HepG2 (cell line): Measurements from ENCODE around the gene MLLT1. TPM values are rescaled to one million over a fixed set of nuclear protein-coding genes. Genes with fewer than 3 reads are reported as not detected.

Experiments used
- ATAC-seq: fragments of 200-7000 bp; cut with Tn5 transposase; 3 replicates; pipeline ENCODE4 v1.9.1; 2020; ENCODE audit warnings: mild to moderate bottlenecking, moderate library complexity
- BruUV-seq: library from RNA; stranded (reverse); fragments of 400-500 nt; replicated peaks from 2 replicates; lab custom pipeline; 2021; lab: Mats Ljungman, UMichigan
- CTCF ChIA-PET: fragments of 300-600 bp; formaldehyde crosslinking; extraction: SDS; loops from one replicate; lab custom pipeline; 2021; ENCODE audit warnings: low total read pairs, inconsistent platforms, low intra/inter-chr PET ratio; lab: Yijun Ruan, JAX
- POLR2A ChIA-PET: fragments of 350-600 bp; sonication (Branson Sonifier 250); formaldehyde crosslinking; loops from one replicate; lab custom pipeline; 2020; ENCODE audit warnings: antibody characterized with exemption, inconsistent platforms; lab: Yijun Ruan, JAX
- DNase-seq: peaks from one replicate; pipeline ENCODE4 v3.0.0-alpha.2; 2015; ENCODE audit warnings: low spot score
- FAIRE-seq: peaks from 3 replicates; lab custom pipeline; 2011; peaks lifted over from hg19 to GRCh38; lab: Jason Lieb, UNC
- H2AFZ ChIP-seq: one replicate; pipeline ENCODE4 v1.6.1; 2011; ENCODE audit warnings: low read length, inconsistent platforms
- H3K27ac ChIP-seq: fragments of 300-600 bp; 3 replicates; pipeline ENCODE4 v1.8.0; 2011; ENCODE audit warnings: mixed run types, mild to moderate bottlenecking, mixed read lengths, low read length, inconsistent platforms; ENCODE audit not compliant: insufficient read depth; ENCODE audit errors: extremely low read length
- H3K27me3 ChIP-seq, 2 experiments: fragments of 200-600 bp in 1 of 2; 2 replicates in 1 of 2; 3 replicates in 1 of 2; pipeline versions ENCODE4 v1.6.0 to v1.8.0; 2011; ENCODE audit warnings: low read length in 2 of 2, mild to moderate bottlenecking in 2 of 2, moderate library complexity in 2 of 2, inconsistent platforms in 1 of 2; ENCODE audit not compliant: insufficient read depth in 2 of 2, control insufficient read depth in 1 of 2
- H3K36me3 ChIP-seq, 2 experiments: fragments of 200-600 bp in 1 of 2; replicated peaks in 1 of 2; 2 replicates in 1 of 2; 3 replicates in 1 of 2; pipeline versions ENCODE4 v1.5.1 to v1.8.0; 2011; ENCODE audit warnings: low read length in 2 of 2, inconsistent platforms in 1 of 2; ENCODE audit not compliant: insufficient read depth in 2 of 2, control insufficient read depth in 1 of 2
- H3K4me1 ChIP-seq: 2 replicates; pipeline ENCODE4 v1.5.1; 2012; ENCODE audit warnings: low read length, inconsistent platforms; ENCODE audit not compliant: insufficient read depth
- H3K4me2 ChIP-seq: 2 replicates; pipeline ENCODE4 v1.6.0; 2011; ENCODE audit warnings: low read depth, low read length, inconsistent platforms
- H3K4me3 ChIP-seq, 3 experiments: fragments of 200-600 bp in 1 of 3; sonication (generic), shearing (Covaris generic) in 1 of 3; replicated peaks in 1 of 3; 2 replicates each; pipeline ENCODE4 v1.5.1; 2011 to 2016; ENCODE audit warnings: low read length in 3 of 3, inconsistent platforms in 2 of 3, low read depth in 2 of 3, mild to moderate bottlenecking in 2 of 3, control low read depth in 1 of 3, mixed read lengths in 1 of 3; ENCODE audit not compliant: insufficient read depth in 1 of 3
- H3K79me2 ChIP-seq: one replicate; pipeline ENCODE4 v1.6.1; 2011; ENCODE audit warnings: low read length, inconsistent platforms; ENCODE audit not compliant: insufficient read depth
- H3K9ac ChIP-seq: 2 replicates; pipeline ENCODE4 v1.6.0; 2011; ENCODE audit warnings: mild to moderate bottlenecking, low read depth, low read length, inconsistent platforms; ENCODE audit not compliant: insufficient read depth
- H3K9me3 ChIP-seq: 2 replicates; pipeline ENCODE4 v1.5.1; 2012; ENCODE audit warnings: mild to moderate bottlenecking, low read length
- H4K20me1 ChIP-seq: 2 replicates; pipeline ENCODE4 v1.6.0; 2011; ENCODE audit warnings: inconsistent platforms, mild to moderate bottlenecking, low read length, moderate library complexity; ENCODE audit not compliant: insufficient read depth
- BCL3 ChIP-seq: sonication (generic); formaldehyde crosslinking; IDR thresholded peaks from 2 replicates; pipeline ENCODE4 v1.5.1; 2020; ENCODE audit warnings: mild to moderate bottlenecking, missing genetic modification reagents, moderate library complexity
- EHMT2 ChIP-seq: fragments of 200-600 bp; sonication (generic); IDR thresholded peaks from 2 replicates; pipeline ENCODE4 v1.7.0; 2017; ENCODE audit warnings: antibody characterized with exemption, low read depth, low read length, borderline replicate concordance
- FOXO1 ChIP-seq: sonication (generic); formaldehyde crosslinking; IDR thresholded peaks from 2 replicates; pipeline ENCODE4 v1.4.0; 2020; ENCODE audit warnings: missing genetic modification reagents
- MAFG ChIP-seq: sonication (generic); formaldehyde crosslinking; IDR thresholded peaks from 2 replicates; pipeline ENCODE4 v1.5.1; 2020; ENCODE audit warnings: mild to moderate bottlenecking, missing genetic modification reagents
- POGK ChIP-seq: sonication (generic); formaldehyde crosslinking; conservative IDR thresholded peaks from 2 replicates; pipeline ENCODE4 v1.8.0; 2022; ENCODE audit warnings: mild to moderate bottlenecking, moderate library complexity, missing genetic modification reagents
- RAD51 ChIP-seq: fragments of 450-650 bp; IDR thresholded peaks from 2 replicates; pipeline ENCODE4 v1.6.1; 2016; ENCODE audit warnings: borderline replicate concordance
- RBFOX2 ChIP-seq: fragments of 200-400 bp; formaldehyde crosslinking; IDR thresholded peaks from 2 replicates; pipeline ENCODE4 v1.6.1; 2017; ENCODE audit warnings: low read depth, mild to moderate bottlenecking, low read length
- TP53 ChIP-seq: sonication (generic); formaldehyde crosslinking; conservative IDR thresholded peaks from 2 replicates; pipeline ENCODE4 v1.4.0; 2020; ENCODE audit warnings: missing genetic modification reagents
- TSC22D2 ChIP-seq: sonication (generic); formaldehyde crosslinking; IDR thresholded peaks from 2 replicates; pipeline ENCODE4 v1.5.1; 2020; ENCODE audit warnings: missing genetic modification reagents, mild to moderate bottlenecking, borderline replicate concordance
- YY1 ChIP-seq: IDR thresholded peaks from 2 replicates; pipeline ENCODE4 v1.6.1; 2011; ENCODE audit warnings: low read length, low read depth, moderate library complexity, mild to moderate bottlenecking; ENCODE audit not compliant: insufficient read depth, insufficient replicate concordance
- ZBTB2 ChIP-seq: sonication (generic); formaldehyde crosslinking; IDR thresholded peaks from 2 replicates; pipeline ENCODE4 v1.8.0; 2022; ENCODE audit warnings: low read depth, missing genetic modification reagents
- ZFP36L2 ChIP-seq: sonication (generic); formaldehyde crosslinking; IDR thresholded peaks from 2 replicates; pipeline ENCODE4 v1.4.0; 2020; ENCODE audit warnings: missing genetic modification reagents
- ZMYM4 ChIP-seq: sonication (generic); formaldehyde crosslinking; IDR thresholded peaks from 2 replicates; pipeline ENCODE4 v1.8.1; 2023; ENCODE audit warnings: mild to moderate bottlenecking, missing genetic modification reagents
- ZNF354B ChIP-seq: sonication (generic); formaldehyde crosslinking; IDR thresholded peaks from 2 replicates; pipeline ENCODE4 v1.8.0; 2022; ENCODE audit warnings: mild to moderate bottlenecking, missing genetic modification reagents
- ZNF577 ChIP-seq: sonication (generic); formaldehyde crosslinking; IDR thresholded peaks from 2 replicates; pipeline ENCODE4 v1.4.0; 2020; ENCODE audit warnings: mild to moderate bottlenecking, low read depth, missing genetic modification reagents, borderline replicate concordance
- ZNF879 ChIP-seq: sonication (generic); formaldehyde crosslinking; IDR thresholded peaks from 2 replicates; pipeline ENCODE4 v1.8.1; 2023; ENCODE audit warnings: missing genetic modification reagents
- WGBS: methylation state at CpG from one replicate; pipeline ENCODE4 v1.1.6; 2017; ENCODE audit warnings: low lambda C conversion rate; 5-methylcytosine and 5-hydroxymethylcytosine counted together
- in situ Hi-C: cut with HindIII; loops from 2 replicates; pipeline ENCODE4 v1.10.0; 2017; ENCODE audit warnings: low pct_unique_long_range_greater_than_20kb; ENCODE audit not compliant: extremely low pct_ligation_motif_present
- intact Hi-C: fragments of 100-400 bp; cut with micrococcal nuclease; formaldehyde crosslinking; loops from one replicate; pipeline ENCODE4 v1.10.0; 2022; ENCODE audit not compliant: unreplicated experiment
- polyA plus RNA-seq, 8 experiments: library from polyadenylated mRNA; depleted of rRNA in 3 of 8; stranded (reverse) in 7 of 8; unstranded in 1 of 8; fragments of >200 nt; fragmentation: Illumina TruSeq in 4 of 8; extraction: Trizol in 4 of 8; gene quantifications; 2 replicates each; pipeline versions ENCODE4 v1.2.1 to v1.2.3, GENCODE V29; 2011 to 2016; ENCODE audit warnings: low read depth in 4 of 8, missing spikeins in 1 of 8, mixed read lengths in 1 of 8; ENCODE audit not compliant: insufficient read depth in 1 of 8
- total RNA-seq, 5 experiments: library from RNA; depleted of rRNA; stranded (reverse); fragments of >200 nt; fragmentation: Illumina TruSeq; extraction: Trizol; gene quantifications; 2 replicates each; pipeline ENCODE4 v1.2.3, GENCODE V29; 2016; ENCODE audit warnings: low read depth in 1 of 5

The MLLT1 gene
- total and polyA plus RNA-seq, 2 of the 13 experiments (the other 11 are each of a cell fraction or from before 2014, with no cell fraction given): 11.7 to 12.2 TPM

- ChIA-PET CTCF (no interaction called here), POLR2A (no interaction called here)
- intact Hi-C loops: no loop called here
- DNase-seq (no peak), ATAC-seq (no peak), FAIRE-seq (no peak)
- Histone ChIP-seq H3K27ac (peak overlapping the region; percentile 31), H3K4me2 (no peak overlapping the region), H3K4me1 (peaks cover 46% of the 10 kb centered on the region), H3K9me3 (no peaks in the 10 kb centered on the region), H3K36me3 (peaks cover 21 to 49% of the 10 kb centered on the region in 2 experiments), H3K4me3 (no peak overlapping the region), H3K27me3 (no peaks in the 10 kb centered on the region), H3K79me2 (peaks cover 38% of the 10 kb centered on the region), H2AFZ (no peak overlapping the region), H3K9ac (no peak overlapping the region), H4K20me1 (peaks cover 4% of the 10 kb centered on the region; the same call in 1 of the 2 replicates)
- TF ChIP-seq ZBTB2 (CRISPR knock-in tag) (no peak), MAFG (CRISPR knock-in tag) (no peak), ZNF354B (CRISPR knock-in tag) (no peak), BCL3 (CRISPR knock-in tag) (no peak), EHMT2 (no peak), ZNF577 (CRISPR knock-in tag) (no peak), ZFP36L2 (CRISPR knock-in tag) (no peak), RAD51 (no peak), RBFOX2 (no peak), TSC22D2 (no peak), FOXO1 (CRISPR knock-in tag) (no peak), ZNF879 (no peak), POGK (CRISPR knock-in tag) (no peak), YY1 (no peak), ZMYM4 (no peak), TP53 (CRISPR knock-in tag) (no peak)
- BruUV-seq: no TSS peak
- WGBS: over 99% methylated on average over 4 of the region's 4 CpGs
- in situ Hi-C loops: no loop called here
These were observed 11.4 kb downstream of the MLLT1 start for GRCh38 chr19:6268382-6268771.
